ENCODE data around the gene ANXA2R. TPM values are rescaled to one million over a fixed set of nuclear protein-coding genes. Genes with fewer than 3 reads are reported as not detected.

The ANXA2R gene
- total and polyA plus RNA-seq, 2 of the 13 experiments (the other 11 are each of a cell fraction or from before 2014, with no cell fraction given) = 0.95 to 1.3 TPM

DNA sequence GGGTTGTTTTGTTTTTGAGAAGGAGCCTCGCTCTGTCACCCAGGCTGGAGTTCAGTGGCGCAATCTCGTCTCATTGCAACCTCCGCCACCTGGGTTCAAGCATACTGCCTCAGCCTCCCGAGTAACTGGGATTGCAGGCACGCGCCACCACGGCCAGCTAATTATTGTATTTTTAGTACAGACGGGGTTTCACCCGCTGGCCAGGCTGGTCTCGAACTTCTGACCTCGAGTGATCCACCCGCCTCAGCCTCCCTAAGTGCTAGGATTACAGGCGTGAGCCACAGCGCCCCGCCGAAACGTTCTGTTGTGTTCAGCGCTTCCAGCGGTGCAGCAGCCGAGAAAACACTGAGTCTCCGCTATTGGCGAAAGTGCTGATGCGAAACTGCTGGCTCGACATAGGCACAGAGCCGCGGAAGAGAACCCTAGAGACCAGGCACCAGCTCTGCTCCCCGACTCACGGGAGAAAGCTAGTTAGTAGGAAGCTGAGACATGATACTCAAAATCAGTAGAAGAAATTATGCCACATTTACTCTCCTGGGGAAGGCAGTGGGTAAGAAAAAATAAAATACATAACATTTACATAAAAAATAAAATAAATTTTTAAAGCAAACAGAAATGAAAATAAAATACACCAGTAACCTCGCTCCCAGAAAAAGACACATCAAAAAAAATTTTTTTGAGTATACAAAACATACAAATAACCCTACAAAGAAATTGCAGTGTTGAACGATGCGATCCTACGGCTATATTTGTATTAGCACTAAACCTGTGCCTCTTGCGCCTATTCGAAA lies 31.6 kb downstream of the ANXA2R start (continued):
- TF ChIP-seq TBP (CRISPR knock-in tag; IDR thresholded peaks at IDR 0.05) (no peak), SMAD9 (CRISPR knock-in tag; IDR thresholded peaks at IDR 0.05) (no peak), NFKBIZ (CRISPR knock-in tag; IDR thresholded peaks at IDR 0.05) (no peak), KLF6 (CRISPR knock-in tag; IDR thresholded peaks at IDR 0.05) (no peak), ZNF317 (CRISPR knock-in tag; IDR thresholded peaks at IDR 0.05) (peak; percentile 46; the same call in 1 of the 2 replicates), XBP1 (CRISPR knock-in tag; IDR thresholded peaks at IDR 0.05) (no peak), ZNF260 (CRISPR knock-in tag; IDR thresholded peaks at IDR 0.05; ENCODE audit: borderline replicate concordance, low read depth) (no peak), ZSCAN25 (CRISPR knock-in tag; IDR thresholded peaks at IDR 0.05) (no peak), ZNF616 (CRISPR knock-in tag; IDR thresholded peaks at IDR 0.05; ENCODE audit: low read depth) (no peak), ZNF589 (CRISPR knock-in tag; conservative IDR thresholded peaks at IDR 0.05) (no peak; the same call in 1 of the 2 replicates), HNRNPLL (IDR thresholded peaks at IDR 0.05; ENCODE audit: low read depth, low read length, poor library complexity, severe bottlenecking) (peak; percentile 97), ZNF562 (CRISPR knock-in tag; IDR thresholded peaks at IDR 0.05; ENCODE audit: borderline replicate concordance) (no peak), ZNF749 (CRISPR knock-in tag; IDR thresholded peaks at IDR 0.05; ENCODE audit: borderline replicate concordance) (peak; percentile 40; the same call in 1 of the 2 replicates), ZNF790 (CRISPR knock-in tag; IDR thresholded peaks at IDR 0.05; ENCODE audit: borderline replicate concordance) (no peak)
- TF ChIP-seq, protein P1, sequence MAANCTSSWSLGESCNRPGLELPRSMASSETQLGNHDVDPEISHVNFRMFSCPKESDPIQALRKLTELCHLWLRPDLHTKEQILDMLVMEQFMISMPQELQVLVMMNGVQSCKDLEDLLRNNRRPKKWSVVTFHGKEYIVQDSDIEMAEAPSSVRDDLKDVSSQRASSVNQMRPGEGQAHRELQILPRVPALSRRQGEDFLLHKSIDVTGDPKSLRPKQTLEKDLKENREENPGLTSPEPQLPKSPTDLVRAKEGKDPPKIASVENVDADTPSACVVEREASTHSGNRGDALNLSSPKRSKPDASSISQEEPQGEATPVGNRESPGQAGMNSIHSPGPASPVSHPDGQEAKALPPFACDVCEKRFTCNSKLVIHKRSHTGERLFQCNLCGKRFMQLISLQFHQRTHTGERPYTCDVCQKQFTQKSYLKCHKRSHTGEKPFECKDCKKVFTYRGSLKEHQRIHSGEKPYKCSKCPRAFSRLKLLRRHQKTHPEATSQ (CRISPR knock-in tag; IDR thresholded peaks at IDR 0.05; ENCODE audit: borderline replicate concordance) = peak; percentile 66; the same call in 1 of the 2 replicates
- TF ChIP-seq, protein P2, sequence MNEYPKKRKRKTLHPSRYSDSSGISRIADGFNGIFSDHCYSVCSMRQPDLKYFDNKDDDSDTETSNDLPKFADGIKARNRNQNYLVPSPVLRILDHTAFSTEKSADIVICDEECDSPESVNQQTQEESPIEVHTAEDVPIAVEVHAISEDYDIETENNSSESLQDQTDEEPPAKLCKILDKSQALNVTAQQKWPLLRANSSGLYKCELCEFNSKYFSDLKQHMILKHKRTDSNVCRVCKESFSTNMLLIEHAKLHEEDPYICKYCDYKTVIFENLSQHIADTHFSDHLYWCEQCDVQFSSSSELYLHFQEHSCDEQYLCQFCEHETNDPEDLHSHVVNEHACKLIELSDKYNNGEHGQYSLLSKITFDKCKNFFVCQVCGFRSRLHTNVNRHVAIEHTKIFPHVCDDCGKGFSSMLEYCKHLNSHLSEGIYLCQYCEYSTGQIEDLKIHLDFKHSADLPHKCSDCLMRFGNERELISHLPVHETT (CRISPR knock-in tag; conservative IDR thresholded peaks at IDR 0.05) = peak; percentile 19; the same call in 1 of the 2 replicates
- TF ChIP-seq, protein P3, sequence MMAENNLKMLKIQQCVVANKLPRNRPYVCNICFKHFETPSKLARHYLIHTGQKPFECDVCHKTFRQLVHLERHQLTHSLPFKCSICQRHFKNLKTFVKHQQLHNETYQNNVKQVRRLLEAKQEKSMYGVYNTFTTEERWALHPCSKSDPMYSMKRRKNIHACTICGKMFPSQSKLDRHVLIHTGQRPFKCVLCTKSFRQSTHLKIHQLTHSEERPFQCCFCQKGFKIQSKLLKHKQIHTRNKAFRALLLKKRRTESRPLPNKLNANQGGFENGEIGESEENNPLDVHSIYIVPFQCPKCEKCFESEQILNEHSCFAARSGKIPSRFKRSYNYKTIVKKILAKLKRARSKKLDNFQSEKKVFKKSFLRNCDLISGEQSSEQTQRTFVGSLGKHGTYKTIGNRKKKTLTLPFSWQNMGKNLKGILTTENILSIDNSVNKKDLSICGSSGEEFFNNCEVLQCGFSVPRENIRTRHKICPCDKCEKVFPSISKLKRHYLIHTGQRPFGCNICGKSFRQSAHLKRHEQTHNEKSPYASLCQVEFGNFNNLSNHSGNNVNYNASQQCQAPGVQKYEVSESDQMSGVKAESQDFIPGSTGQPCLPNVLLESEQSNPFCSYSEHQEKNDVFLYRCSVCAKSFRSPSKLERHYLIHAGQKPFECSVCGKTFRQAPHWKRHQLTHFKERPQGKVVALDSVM (CRISPR knock-in tag; IDR thresholded peaks at IDR 0.05) = peak; percentile 78
- TF ChIP-seq, protein P4, sequence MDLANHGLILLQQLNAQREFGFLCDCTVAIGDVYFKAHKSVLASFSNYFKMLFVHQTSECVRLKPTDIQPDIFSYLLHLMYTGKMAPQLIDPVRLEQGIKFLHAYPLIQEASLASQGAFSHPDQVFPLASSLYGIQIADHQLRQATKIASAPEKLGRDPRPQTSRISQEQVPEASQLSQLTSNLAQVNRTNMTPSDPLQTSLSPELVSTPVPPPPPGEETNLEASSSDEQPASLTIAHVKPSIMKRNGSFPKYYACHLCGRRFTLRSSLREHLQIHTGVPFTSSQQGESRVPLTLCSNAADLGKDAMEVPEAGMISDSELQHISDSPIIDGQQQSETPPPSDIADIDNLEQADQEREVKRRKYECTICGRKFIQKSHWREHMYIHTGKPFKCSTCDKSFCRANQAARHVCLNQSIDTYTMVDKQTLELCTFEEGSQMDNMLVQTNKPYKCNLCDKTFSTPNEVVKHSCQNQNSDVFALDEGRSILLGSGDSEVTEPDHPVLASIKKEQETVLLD (CRISPR knock-in tag; IDR thresholded peaks at IDR 0.05; ENCODE audit: low read depth) = peak; percentile 43; the same call in 1 of the 2 replicates
- TF ChIP-seq, protein P5, sequence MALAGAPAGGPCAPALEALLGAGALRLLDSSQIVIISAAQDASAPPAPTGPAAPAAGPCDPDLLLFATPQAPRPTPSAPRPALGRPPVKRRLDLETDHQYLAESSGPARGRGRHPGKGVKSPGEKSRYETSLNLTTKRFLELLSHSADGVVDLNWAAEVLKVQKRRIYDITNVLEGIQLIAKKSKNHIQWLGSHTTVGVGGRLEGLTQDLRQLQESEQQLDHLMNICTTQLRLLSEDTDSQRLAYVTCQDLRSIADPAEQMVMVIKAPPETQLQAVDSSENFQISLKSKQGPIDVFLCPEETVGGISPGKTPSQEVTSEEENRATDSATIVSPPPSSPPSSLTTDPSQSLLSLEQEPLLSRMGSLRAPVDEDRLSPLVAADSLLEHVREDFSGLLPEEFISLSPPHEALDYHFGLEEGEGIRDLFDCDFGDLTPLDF (CRISPR knock-in tag; IDR thresholded peaks at IDR 0.05) = peak; percentile 51; the same call in 1 of the 2 replicates
